Testis (tissue), 3 donors: ENCODE data around the gene HOXB8. TPM values are rescaled to one million over a fixed set of nuclear protein-coding genes. Genes with fewer than 3 reads are reported as not detected.

Experiments used
- DNase-seq: peaks from one replicate; pipeline ENCODE4 v3.0.0-alpha.2; 2019
- H3K27ac ChIP-seq, 2 donors: fragments of 200-600 bp; sonication (generic); one replicate each; pipeline ENCODE4 v1.5.1; 2019
- H3K27me3 ChIP-seq: fragments of 200-600 bp; sonication (generic); one replicate; pipeline ENCODE4 v1.5.1; 2019
- H3K36me3 ChIP-seq: fragments of 200-600 bp; sonication (generic); one replicate; pipeline ENCODE4 v1.5.1; 2017; ENCODE audit warnings: low read depth; ENCODE audit errors: missing control alignments
- H3K4me1 ChIP-seq: fragments of 200-600 bp; sonication (generic); one replicate; pipeline ENCODE4 v1.5.1; 2019
- H3K4me3 ChIP-seq, 2 donors: fragments of 200-600 bp; sonication (generic); one replicate each; pipeline ENCODE4 v1.5.1; 2017 to 2019
- H3K9me3 ChIP-seq: fragments of 200-600 bp; sonication (generic); one replicate; pipeline ENCODE4 v1.5.1; 2017
- POLR2A ChIP-seq: fragments of 450-650 bp; IDR thresholded peaks from one replicate; pipeline ENCODE4 v1.6.1; 2017; ENCODE audit warnings: antibody characterized with exemption, mild to moderate bottlenecking, moderate library complexity
- WGBS, 2 donors: methylation state at CpG; one replicate each; pipeline ENCODE4 v1.1.5; 2018; 5-methylcytosine and 5-hydroxymethylcytosine counted together
- intact Hi-C: fragments of 100-400 bp; cut with DNase I; formaldehyde crosslinking; loops from one replicate; pipeline ENCODE4 v1.15.1; 2023; ENCODE audit warnings: low total_unique reads
- polyA plus RNA-seq: library from polyadenylated mRNA; stranded (reverse); fragments of 350-450 nt; fragmentation: Illumina TruSeq; extraction: RNeasy Lipid Tissue Mini Kit (QIAGEN cat#74804); gene quantifications from one replicate; pipeline ENCODE4 v1.2.3, GENCODE V29; 2014; ENCODE audit warnings: low read depth, low replicate concordance; ENCODE audit not compliant: insufficient read depth
- total RNA-seq, 2 donors: library from RNA; depleted of rRNA; stranded (reverse); fragments of >200 nt; gene quantifications; one replicate each; pipeline ENCODE4 v1.2.3, GENCODE V29; 2016
- TF ChIP-seq, protein P1 (sequence below), 3 experiments: fragments of 450-650 bp in 2 of 3; fragments of 200-600 bp in 1 of 3; sonication (generic) in 1 of 3; IDR thresholded peaks; one replicate each; pipeline ENCODE4 v1.5.1; 2016 to 2019; ENCODE audit warnings: antibody characterized with exemption in 3 of 3, mild to moderate bottlenecking in 2 of 3, moderate library complexity in 1 of 3

HOXB8 gene
- total and polyA plus RNA-seq, 3 donors from 2014 or later = 1.2 to 2.7 (median 2.0) TPM

DNA sequence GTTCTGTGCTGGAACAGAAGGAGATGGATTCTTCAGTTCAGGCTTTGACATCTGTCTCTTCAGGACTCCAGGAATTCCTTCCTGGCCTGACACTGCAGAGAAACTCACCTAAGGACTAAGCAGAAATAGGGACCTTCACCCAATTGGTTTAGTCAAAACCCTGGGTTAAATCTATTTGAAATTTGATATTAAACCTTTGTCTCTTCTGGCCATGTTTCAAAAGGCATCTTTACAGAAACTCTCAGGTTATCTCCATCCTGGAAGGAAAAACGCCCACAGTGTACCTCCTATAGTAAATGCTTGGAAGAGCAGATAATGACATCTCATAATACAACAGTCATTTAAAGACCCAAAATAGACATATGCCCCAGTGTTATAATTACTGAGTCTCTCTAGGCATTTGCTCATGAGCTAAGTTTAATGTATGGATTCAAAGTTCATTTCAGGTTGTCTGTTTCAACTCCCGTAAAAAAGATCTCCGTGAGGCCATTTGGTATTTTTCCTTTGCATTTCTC, 31.3 kb downstream of the HOXB8 start:
- TF ChIP-seq, protein P1, sequence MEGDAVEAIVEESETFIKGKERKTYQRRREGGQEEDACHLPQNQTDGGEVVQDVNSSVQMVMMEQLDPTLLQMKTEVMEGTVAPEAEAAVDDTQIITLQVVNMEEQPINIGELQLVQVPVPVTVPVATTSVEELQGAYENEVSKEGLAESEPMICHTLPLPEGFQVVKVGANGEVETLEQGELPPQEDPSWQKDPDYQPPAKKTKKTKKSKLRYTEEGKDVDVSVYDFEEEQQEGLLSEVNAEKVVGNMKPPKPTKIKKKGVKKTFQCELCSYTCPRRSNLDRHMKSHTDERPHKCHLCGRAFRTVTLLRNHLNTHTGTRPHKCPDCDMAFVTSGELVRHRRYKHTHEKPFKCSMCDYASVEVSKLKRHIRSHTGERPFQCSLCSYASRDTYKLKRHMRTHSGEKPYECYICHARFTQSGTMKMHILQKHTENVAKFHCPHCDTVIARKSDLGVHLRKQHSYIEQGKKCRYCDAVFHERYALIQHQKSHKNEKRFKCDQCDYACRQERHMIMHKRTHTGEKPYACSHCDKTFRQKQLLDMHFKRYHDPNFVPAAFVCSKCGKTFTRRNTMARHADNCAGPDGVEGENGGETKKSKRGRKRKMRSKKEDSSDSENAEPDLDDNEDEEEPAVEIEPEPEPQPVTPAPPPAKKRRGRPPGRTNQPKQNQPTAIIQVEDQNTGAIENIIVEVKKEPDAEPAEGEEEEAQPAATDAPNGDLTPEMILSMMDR (IDR thresholded peaks at IDR 0.05) = no peak
- no peak for TF ChIP-seq POLR2A
- Histone ChIP-seq H3K4me1 (peaks cover 16% of the 10 kb centered on the region), H3K4me3 (no peak overlapping the region), H3K27ac (no peak overlapping the region), H3K36me3 (no peaks in the 10 kb centered on the region), H3K9me3 (no peaks in the 10 kb centered on the region), H3K27me3 (no peaks in the 10 kb centered on the region)
- intact Hi-C loops = no loop called here
- no peak for DNase-seq
- 67 to 69% methylated on average over 3 of the region's 3 CpGs for WGBS, 2 donors

DNA sequence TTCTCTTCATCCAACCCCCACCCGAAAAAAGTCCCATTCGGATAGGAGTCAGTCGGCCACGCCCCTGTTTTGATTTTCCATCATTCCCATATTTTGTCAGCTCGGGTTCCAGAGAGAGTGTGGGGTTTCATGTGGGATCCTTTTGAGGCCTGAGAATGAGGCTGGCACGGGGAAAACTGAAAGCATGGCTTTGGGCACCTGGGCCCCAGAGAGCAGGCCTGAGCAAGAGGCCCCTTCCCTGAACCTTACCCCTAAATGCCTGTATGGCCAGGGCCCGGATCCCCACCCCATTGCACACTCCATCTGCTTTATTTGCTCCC, 32.4 kb downstream of the HOXB8 start:
- no peaks in the 10 kb centered on the region for H3K27me3 ChIP-seq
- intact Hi-C loops = no loop called here
- no peak overlapping the region for H3K27ac ChIP-seq
- WGBS, 2 donors = 18 to 25% methylated on average over 7 of the region's 7 CpGs
- TF ChIP-seq POLR2A = no peak
- TF ChIP-seq, protein P1 (IDR thresholded peaks at IDR 0.05) = no peak
- peaks cover 16% of the 10 kb centered on the region for H3K4me1 ChIP-seq
- no peaks in the 10 kb centered on the region for H3K36me3 ChIP-seq
- no peaks in the 10 kb centered on the region for H3K9me3 ChIP-seq
- peak overlapping the region; percentile 41 to 53 for H3K4me3 ChIP-seq
- DNase-seq = no peak

DNA sequence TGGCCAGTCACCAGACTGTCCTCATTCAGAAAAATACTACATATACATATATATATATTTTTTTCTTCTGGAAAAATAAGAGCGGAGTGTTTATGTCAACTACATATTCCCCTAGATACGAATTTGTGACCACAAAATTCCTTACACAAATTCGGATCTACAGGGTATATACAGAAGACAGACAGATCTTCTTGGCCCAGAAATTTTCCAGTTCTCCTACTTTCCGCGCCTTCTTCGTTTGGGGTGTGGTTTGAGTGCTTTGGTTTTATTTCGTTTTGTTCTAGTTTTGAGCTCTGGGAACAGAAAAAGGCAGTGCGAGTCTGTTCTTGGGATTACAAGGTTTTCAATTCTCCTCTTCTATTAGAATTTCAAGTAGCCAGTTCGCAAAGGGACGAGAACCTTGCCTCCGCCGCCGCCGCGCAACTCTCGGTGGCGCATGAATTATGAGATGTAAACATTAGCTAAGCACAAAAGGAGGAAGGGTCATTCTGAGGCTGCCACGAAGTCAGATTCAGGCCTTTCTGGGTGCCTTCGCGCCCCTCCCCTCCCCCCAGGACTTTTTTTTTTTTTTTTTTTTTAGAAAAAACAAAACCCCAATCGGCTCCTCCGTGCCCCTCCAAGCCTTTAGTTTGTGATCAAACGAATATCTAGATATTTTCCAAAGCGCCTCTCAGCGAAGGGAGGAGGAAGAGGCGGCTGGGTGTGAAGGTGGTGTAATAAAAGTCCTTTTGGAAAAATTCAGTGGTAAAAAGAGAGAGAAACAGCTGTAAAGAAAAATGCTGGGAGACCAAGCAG, 35.1 kb downstream of the HOXB8 start:
- H3K27ac ChIP-seq = no peak overlapping the region
- DNase-seq = no peak
- TF ChIP-seq, protein P1 (IDR thresholded peaks at IDR 0.05) = no peak
- TF ChIP-seq POLR2A = no peak
- intact Hi-C loops = no loop called here
- no peaks in the 10 kb centered on the region for H3K27me3 ChIP-seq
- peaks cover 7% of the 10 kb centered on the region for H3K4me1 ChIP-seq
- WGBS, 2 donors = 10 to 14% methylated on average over 26 of the region's 26 CpGs
- H3K9me3 ChIP-seq = no peaks in the 10 kb centered on the region
- no peaks in the 10 kb centered on the region for H3K36me3 ChIP-seq
- peak overlapping the region in 1 of 2 donors; percentile 43 for H3K4me3 ChIP-seq

DNA sequence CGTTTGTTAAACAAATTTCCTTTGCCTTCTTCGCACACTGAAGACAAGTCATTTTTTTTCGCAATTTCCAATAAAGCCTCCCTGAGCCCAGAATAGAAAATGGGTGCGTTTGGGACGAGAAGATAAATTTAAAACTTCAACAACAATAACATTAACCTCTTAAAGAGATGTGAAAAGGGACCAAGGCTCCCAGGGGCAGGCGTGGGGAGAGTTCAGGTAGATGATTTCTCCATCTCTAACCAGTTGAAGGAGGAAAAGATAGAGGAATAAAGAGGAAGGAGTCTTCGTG, 35.7 kb downstream of the HOXB8 start:
- TF ChIP-seq, protein P1 (IDR thresholded peaks at IDR 0.05) = no peak
- TF ChIP-seq POLR2A = no peak
- peaks cover 6% of the 10 kb centered on the region for H3K4me1 ChIP-seq
- H3K9me3 ChIP-seq = no peaks in the 10 kb centered on the region
- no peak for DNase-seq
- peak overlapping the region in 1 of 2 donors; percentile 43 for H3K4me3 ChIP-seq
- H3K27me3 ChIP-seq = no peaks in the 10 kb centered on the region
- H3K36me3 ChIP-seq = no peaks in the 10 kb centered on the region
- intact Hi-C loops = no loop called here
- no peak overlapping the region for H3K27ac ChIP-seq
- 14 to 20% methylated on average over 7 of the region's 7 CpGs for WGBS, 2 donors
